ENCODE data around the gene ZNF254.

GRCh38 chr19:24049537-24049936 lies 37.5 kb upstream of the ZNF254 start:
- no peak for TF ChIP-seq CTCF (IDR thresholded peaks at IDR 0.05)
- TF ChIP-seq POLR2A (IDR thresholded peaks at IDR 0.05) = no peak

All from lower leg skin (tissue), 3 donors.